Superior temporal gyrus (tissue), 1 donor: ENCODE results near the gene DNAJB8.
A peak's percentile ranks its signal among the peaks of the same experiment; 100 is the strongest.

ENCODE experiments used
- DNase-seq: peaks from one replicate; pipeline ENCODE4 v3.0.0-alpha.2; 2016; ENCODE audit errors: extremely low spot score

The DNAJB8 gene

GRCh38 chr3:128466840-128467541, at the start of gene DNAJB8:
TSS of gene DNAJB8 (minus strand) at chr3:128466890. CDS start at chr3:128463245, 3,645 bp downstream.
- no peak for DNase-seq

DNA sequence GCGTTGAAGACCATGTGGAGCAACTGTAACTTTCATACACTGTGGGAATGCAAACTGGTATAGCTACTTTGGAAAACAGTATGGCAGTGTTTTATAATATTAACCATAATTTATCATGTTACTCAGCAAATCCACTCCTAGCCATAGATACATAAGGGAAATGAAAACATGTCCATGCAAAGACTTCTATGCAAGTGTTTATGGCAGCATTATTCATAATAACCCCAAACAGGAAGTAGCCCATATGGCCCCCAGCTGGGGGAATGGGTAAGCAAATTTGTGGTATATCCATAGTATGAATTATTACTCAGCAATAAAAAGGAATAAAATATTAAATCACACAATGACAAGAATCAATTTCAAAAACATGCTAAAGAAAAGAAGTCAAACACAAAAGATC, 49.3 kb upstream of the DNAJB8 start:
- DNase-seq, result no peak

GRCh38 chr3:128508852-128509251, 42.2 kb upstream of the DNAJB8 start:
- DNase-seq, result no peak

- no peak for DNase-seq
These were observed 40.1 kb upstream of the DNAJB8 start for GRCh38 chr3:128506754-128507153.

DNA sequence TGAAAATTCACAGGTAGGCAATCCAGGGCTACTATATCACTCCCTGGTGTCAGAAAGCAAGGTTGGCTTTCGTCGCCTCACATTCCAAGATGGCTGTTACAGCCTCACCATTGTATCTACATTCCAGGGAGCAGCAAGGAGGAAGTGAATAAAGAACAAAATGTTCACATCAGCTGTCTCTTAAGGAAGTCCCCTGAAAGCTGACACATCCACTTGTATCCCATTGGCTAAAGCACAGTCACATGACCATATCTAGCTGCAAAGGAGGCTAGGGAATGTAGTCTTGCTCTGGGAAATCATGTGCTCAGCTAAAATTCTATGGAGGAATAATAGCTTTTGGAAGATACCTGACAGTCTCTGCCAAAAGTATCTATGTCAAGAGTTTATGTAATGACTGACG, 39.1 kb upstream of the DNAJB8 start:
- DNase-seq, result no peak

GRCh38 chr3:128504963-128505730, 38.5 kb upstream of the DNAJB8 start:
- DNase-seq, result no peak

DNA sequence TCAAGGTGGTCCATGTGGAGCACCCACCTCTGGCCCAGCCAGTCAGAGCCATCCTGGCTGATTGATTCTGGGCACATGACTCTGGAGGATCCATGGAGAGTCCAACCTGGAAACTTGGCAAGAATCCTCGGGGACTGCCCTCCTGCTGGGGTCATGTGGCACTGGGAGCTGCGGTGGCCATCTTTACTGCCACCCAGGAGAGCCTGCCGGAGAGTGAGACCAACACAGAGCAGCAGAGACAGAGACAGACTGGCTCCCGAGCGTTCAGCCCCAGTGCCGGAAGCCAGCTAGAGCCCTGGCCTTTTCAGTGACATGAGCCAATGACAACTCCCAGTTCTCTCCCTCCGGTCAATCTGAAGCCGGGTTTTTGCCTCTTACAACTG, 37.8 kb upstream of the DNAJB8 start:
- no peak for DNase-seq

GRCh38 chr3:128503751-128504532, 37.3 kb upstream of the DNAJB8 start:
- no peak for DNase-seq

GRCh38 chr3:128503164-128503651, 36.5 kb upstream of the DNAJB8 start:
- DNase-seq, result no peak

- DNase-seq, result no peak
These were observed 36.0 kb upstream of the DNAJB8 start for GRCh38 chr3:128502712-128503111.

DNA sequence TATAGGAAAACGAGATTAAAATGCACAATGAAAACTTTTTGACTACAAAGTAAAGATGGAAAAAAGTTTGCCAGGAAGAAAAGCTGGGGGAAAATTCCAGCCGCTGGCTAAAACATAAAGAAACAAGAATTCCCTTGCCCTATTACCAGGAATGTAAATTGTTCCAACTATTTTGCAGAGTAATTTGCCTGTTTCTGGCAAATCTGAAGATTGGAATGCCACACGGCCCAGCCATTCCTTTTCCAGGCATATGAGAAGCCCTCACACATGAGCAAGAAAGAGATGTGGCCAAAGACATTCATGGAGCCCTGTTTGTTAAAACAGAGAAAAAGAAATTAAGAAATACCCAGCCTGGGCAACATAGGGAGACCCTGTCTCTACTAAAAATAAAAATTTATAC, 34.7 kb upstream of the DNAJB8 start:
- no peak for DNase-seq

DNA sequence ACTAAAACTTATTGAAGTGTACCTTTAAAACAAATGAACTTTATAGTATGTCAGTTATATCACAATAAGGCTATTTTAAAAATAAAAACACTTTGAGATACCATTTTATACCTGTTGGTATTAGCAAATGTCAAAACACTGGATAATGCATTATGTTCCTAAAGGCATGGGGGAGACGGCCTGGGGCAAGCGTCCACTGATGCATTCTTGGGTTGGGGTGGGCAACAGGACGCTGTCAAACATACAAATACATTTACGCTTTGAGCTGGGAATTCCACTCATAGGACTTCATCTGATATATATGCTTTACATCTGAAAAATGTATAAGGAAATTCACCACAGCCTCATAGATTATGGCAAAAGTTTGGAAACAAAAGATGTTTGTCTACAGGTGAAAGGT, 33.9 kb upstream of the DNAJB8 start:
- DNase-seq, result no peak

DNA sequence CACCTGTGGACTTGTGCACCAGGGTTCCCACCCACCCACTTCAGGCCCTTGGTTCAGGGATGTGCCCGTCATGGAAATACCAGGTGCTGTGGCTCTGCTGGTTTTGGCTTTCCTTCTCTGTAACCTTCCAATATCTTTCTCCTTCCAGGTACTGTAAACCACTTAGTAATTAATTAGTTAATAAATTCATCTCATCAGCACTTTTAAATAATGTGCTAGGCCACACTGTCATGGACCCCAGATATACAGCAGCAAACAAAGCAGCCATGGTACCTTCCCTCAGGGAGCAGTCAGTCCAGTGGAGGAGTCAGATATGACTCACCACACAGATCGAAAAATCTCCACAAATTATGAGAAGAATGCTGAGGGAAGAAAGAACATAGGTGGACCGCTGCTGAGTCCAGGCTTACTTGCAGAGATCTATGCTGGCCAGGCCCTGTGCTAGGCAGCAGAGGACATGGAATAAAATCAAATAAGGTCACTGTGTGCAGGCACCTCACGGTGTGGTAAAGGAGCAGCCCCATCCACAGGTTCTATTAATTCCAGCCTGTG, 33.1 kb upstream of the DNAJB8 start:
- DNase-seq, result no peak

DNA sequence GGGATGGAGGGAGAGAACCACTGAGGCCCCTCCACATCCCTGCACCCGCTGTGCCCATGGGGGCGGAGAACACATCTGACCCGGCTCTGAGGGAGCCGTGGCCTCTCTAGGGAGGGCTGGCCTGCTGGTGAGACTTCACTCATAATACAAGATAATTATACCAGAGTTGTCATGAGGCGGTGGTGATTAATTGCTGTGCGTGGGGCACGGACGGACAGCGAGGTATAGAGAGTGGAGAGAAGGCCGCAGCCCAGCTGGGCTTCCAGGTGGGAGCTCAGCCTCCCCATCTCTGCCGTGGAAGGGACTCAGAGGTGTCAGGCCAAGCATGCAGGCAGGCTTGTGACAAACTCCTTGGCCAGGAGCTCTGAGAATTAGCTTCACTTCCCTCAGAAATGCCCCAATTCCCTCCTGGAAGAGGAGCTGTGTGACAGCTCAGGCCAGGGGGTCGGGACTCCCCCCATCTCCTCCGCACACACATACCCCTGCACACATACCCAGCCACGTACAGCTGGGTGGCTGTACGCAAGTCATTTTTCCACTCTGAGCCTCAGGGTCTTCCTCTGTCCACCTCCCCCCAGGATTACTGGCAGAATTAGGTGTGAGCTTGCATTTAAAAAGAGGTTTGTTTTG, 32.3 kb upstream of the DNAJB8 start:
- DNase-seq, result no peak

GRCh38 chr3:128498127-128498626, 31.5 kb upstream of the DNAJB8 start:
- DNase-seq, result no peak

DNA sequence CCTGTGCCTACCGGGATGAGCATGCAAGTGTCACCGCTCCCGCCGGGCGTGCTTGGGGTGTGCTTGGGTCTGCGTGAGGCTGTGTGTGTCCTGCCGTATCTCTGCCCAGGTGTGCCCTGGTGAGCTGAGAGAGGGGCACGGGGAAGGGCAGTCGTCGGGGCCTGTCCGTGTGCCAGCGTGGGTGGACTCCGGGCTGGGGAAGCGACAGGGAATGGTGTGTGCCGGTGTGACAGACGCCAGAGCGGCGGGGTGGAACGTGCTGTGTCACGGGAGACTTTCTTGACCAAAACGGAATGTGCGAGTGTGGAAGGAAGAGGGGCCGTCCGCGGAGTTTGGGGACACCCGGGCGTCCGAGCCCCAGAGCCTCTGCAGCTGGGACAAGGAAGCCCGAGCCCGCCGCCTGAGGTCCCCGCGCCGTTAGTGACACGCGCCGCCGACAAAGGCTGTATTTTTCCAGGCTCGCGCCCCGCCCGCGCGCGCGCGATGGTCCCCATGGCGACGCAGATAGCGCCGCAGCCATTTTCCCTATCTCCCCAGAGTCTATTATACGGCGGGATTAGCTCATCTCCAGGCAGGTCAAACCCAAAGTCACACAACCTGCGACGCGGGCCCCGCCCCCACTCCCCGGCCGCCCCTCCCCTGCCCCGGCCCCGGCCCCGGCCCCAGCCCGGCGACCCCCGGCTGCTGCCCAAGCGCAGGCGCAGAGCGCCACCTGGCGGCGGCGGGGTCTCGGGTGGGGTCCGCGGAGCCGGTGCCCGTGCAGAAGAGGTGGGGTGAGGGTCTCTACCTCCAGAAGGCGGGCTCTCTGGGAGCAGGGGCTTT, 30.8 kb upstream of the DNAJB8 start:
- DNase-seq, result peak; percentile 79

DNA sequence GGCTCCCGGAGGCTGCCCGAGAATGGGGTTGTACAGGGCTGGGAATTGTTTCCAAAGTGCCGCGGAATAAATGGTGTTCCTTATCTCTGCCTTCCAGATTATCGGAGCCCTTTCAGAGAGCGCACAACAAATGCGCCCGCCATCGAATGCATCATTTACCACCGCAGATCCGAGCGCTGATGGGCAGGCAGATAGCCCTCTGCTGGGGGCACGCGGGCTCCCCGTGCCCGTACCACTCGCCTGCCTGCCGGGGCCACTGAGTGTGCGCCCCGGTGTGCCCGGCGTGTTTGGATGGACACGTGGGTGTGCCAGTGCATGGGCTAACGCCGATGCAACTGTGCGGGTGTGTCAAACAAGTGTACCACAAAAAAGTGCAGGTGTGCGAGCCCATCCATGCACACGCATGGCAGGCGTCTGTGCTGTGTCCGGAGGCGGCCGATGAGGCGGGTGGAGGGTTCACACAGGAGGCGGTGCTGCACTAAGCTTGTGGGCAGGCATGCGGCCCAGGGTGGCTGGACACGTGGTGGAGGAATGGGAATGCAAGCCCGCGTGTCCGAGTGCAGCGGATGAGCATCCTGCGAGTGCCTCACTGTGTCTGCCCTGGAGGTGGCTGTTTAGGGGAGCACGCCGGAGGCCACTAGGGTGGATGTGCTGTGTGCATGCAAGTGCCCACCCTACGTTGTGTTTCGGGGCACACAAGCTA, 30.1 kb upstream of the DNAJB8 start:
- DNase-seq, result no peak

GRCh38 chr3:128496019-128496601, 29.4 kb upstream of the DNAJB8 start:
- no peak for DNase-seq

- DNase-seq, result no peak
These were observed 28.8 kb upstream of the DNAJB8 start for GRCh38 chr3:128495435-128495970.

GRCh38 chr3:128494367-128494650, 27.6 kb upstream of the DNAJB8 start:
- DNase-seq, result no peak
